ENCODE measurements around the gene GPN1.

GPN1 gene

GRCh38 chr2:27651056-27651455 is 22.2 kb downstream of the GPN1 start:
- Mint-ChIP-seq H3K4me1 (no peaks in the 10 kb centered on the region), H3K4me3 (no peak overlapping the region), H3K27me3 (ENCODE audit: low read depth, poor library complexity) (no peaks in the 10 kb centered on the region), H3K27ac (no peak overlapping the region), H3K36me3 (ENCODE audit: low read depth) (peaks cover 61% of the 10 kb centered on the region), H3K9me3 (no peaks in the 10 kb centered on the region)
- no peak for TF ChIP-seq CTCF (IDR thresholded peaks at IDR 0.05)
- DNase-seq, result no peak

GRCh38 chr2:27652341-27652740 is 23.5 kb downstream of the GPN1 start:
- Mint-ChIP-seq H3K4me1 (no peaks in the 10 kb centered on the region), H3K9me3 (no peaks in the 10 kb centered on the region), H3K36me3 (ENCODE audit: low read depth) (peaks cover 66% of the 10 kb centered on the region), H3K27me3 (ENCODE audit: low read depth, poor library complexity) (no peaks in the 10 kb centered on the region), H3K4me3 (no peak overlapping the region), H3K27ac (no peak overlapping the region)
- DNase-seq, result no peak
- no peak for TF ChIP-seq CTCF (IDR thresholded peaks at IDR 0.05)

GRCh38 chr2:27652790-27653189 is 23.9 kb downstream of the GPN1 start:
- no peak for TF ChIP-seq CTCF (IDR thresholded peaks at IDR 0.05)
- no peak overlapping the region for H3K4me3 Mint-ChIP-seq
- no peaks in the 10 kb centered on the region for H3K27me3 Mint-ChIP-seq (ENCODE audit: low read depth, poor library complexity)
- H3K27ac Mint-ChIP-seq, result no peak overlapping the region
- no peaks in the 10 kb centered on the region for H3K9me3 Mint-ChIP-seq
- no peak for DNase-seq
- peaks cover 63% of the 10 kb centered on the region for H3K36me3 Mint-ChIP-seq (ENCODE audit: low read depth)
- H3K4me1 Mint-ChIP-seq, result no peaks in the 10 kb centered on the region

- H3K27me3 Mint-ChIP-seq (ENCODE audit: low read depth, poor library complexity), result no peaks in the 10 kb centered on the region
- no peak overlapping the region for H3K27ac Mint-ChIP-seq
- no peak for DNase-seq
- H3K36me3 Mint-ChIP-seq (ENCODE audit: low read depth), result peaks cover 59% of the 10 kb centered on the region
- H3K4me3 Mint-ChIP-seq, result no peak overlapping the region
- no peak for TF ChIP-seq CTCF (IDR thresholded peaks at IDR 0.05)
- H3K9me3 Mint-ChIP-seq, result no peaks in the 10 kb centered on the region
- H3K4me1 Mint-ChIP-seq, result no peaks in the 10 kb centered on the region
Measured at GRCh38 chr2:27653397-27653796, 24.5 kb downstream of the GPN1 start.

GRCh38 chr2:27655155-27655951 is 26.5 kb downstream of the GPN1 start:
- DNase-seq, result no peak
- Mint-ChIP-seq H3K9me3 (no peaks in the 10 kb centered on the region), H3K27ac (no peak overlapping the region), H3K4me1 (no peaks in the 10 kb centered on the region), H3K27me3 (ENCODE audit: low read depth, poor library complexity) (no peaks in the 10 kb centered on the region), H3K36me3 (ENCODE audit: low read depth) (peaks cover 57% of the 10 kb centered on the region), H3K4me3 (no peak overlapping the region)
- TF ChIP-seq CTCF (IDR thresholded peaks at IDR 0.05), result no peak

GRCh38 chr2:27661371-27661770 is 32.5 kb downstream of the GPN1 start:
- H3K36me3 Mint-ChIP-seq (ENCODE audit: low read depth), result peaks cover 41% of the 10 kb centered on the region
- TF ChIP-seq CTCF (IDR thresholded peaks at IDR 0.05), result no peak
- H3K4me3 Mint-ChIP-seq, result peak overlapping the region; percentile 99
- DNase-seq, result no peak
- no peaks in the 10 kb centered on the region for H3K9me3 Mint-ChIP-seq
- peaks cover 6% of the 10 kb centered on the region for H3K27me3 Mint-ChIP-seq (ENCODE audit: low read depth, poor library complexity)
- peaks cover 39% of the 10 kb centered on the region for H3K4me1 Mint-ChIP-seq
- no peak overlapping the region for H3K27ac Mint-ChIP-seq

Measured in nephron progenitor cell (in vitro differentiated cells).